ENCODE measurements around the gene WHAMM. TPM values are rescaled to one million over a fixed set of nuclear protein-coding genes. Genes with fewer than 3 reads are reported as not detected.
"Not testable (repeated sequence)": the region's sequence is repeated elsewhere in the genome, so short reads cannot be mapped to it uniquely, and the experiment has no call there.

The WHAMM gene
- total RNA-seq, 4 donors from 2014 or later = 8.8 to 12.2 (median 11.8) TPM

- no peak overlapping the region for H3K4me3 ChIP-seq (replicated peaks in 1 of 3)
- intact Hi-C loops (cut with DNase I) = no loop called here
- no peak for DNase-seq
- no peaks in the 10 kb centered on the region for H3K9me3 ChIP-seq
- H3K27ac ChIP-seq = peak overlapping the region; percentile 9 to 100 (median 99)
- no peak for TF ChIP-seq POLR2A (IDR thresholded peaks at IDR 0.05)
- no peak for TF ChIP-seq CTCF (IDR thresholded peaks at IDR 0.05)
- H3K36me3 ChIP-seq = peaks cover 0 to 1% of the 10 kb centered on the region in 2 donors
- 80 to 83% methylated on average over 9 of the region's 9 CpGs for WGBS, 2 donors
- H3K4me1 ChIP-seq = peaks cover 15 to 45% of the 10 kb centered on the region in 2 donors
- no peaks in the 10 kb centered on the region for H3K27me3 ChIP-seq
Measured at GRCh38 chr15:82808634-82809041, 790 bp upstream of the WHAMM start.

- DNase-seq = peak; percentile 46 to 58
- H3K4me1 ChIP-seq = peaks cover 11 to 33% of the 10 kb centered on the region in 2 donors
- H3K27ac ChIP-seq = peak overlapping the region; percentile 99 to 100 (median 100)
- intact Hi-C loops (cut with DNase I) = no loop called here
- peak overlapping the region; percentile 53 to 88 (median 81) for H3K4me3 ChIP-seq (replicated peaks in 1 of 3)
- H3K27me3 ChIP-seq = no peaks in the 10 kb centered on the region
- H3K36me3 ChIP-seq = peaks cover 0 to 9% of the 10 kb centered on the region in 2 donors
- TF ChIP-seq CTCF (IDR thresholded peaks at IDR 0.05) (no peak), POLR2A (IDR thresholded peaks at IDR 0.05) (no peak)
- WGBS, 2 donors = 0 to 2% methylated on average over 16 to 28 of the region's 81 CpGs
- H3K9me3 ChIP-seq = no peaks in the 10 kb centered on the region
Measured at GRCh38 chr15:82810061-82810889, 847 bp downstream of the WHAMM start.

- Histone ChIP-seq H3K27me3 (no peaks in the 10 kb centered on the region), H3K4me1 (peaks cover 4 to 26% of the 10 kb centered on the region in 2 donors), H3K27ac (peak overlapping the region; percentile 99 to 100 (median 100)), H3K36me3 (peaks cover 0 to 15% of the 10 kb centered on the region in 2 donors), H3K9me3 (no peaks in the 10 kb centered on the region), H3K4me3 (replicated peaks in 1 of 3) (peak overlapping the region in 2 of 3 donors; percentile 81 to 88)
- 3% methylated on average over 6 of the region's 6 CpGs for WGBS, 2 donors
- TF ChIP-seq POLR2A (IDR thresholded peaks at IDR 0.05) (no peak), CTCF (IDR thresholded peaks at IDR 0.05) (no peak)
- intact Hi-C loops (cut with DNase I) = no loop called here
- DNase-seq = no peak
Measured at GRCh38 chr15:82810890-82811426, 1.5 kb downstream of the WHAMM start.

DNA sequence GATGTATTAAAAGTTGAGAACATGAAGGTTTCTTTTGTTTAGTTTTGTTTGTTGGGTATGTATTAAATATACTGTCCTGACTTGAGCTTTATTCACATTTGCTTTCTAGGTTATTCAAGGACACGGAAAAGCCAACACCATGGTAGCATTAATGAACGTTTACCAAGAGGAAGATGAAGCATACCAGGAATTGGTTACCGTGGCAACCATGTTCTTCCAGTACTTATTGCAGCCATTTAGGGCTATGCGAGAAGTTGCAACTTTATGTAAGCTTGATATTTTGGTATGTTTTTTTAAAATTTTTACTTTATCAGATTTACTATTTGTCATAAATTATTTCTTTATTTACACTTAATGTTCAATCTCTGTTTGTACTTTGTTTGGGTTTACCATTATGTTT is 3.6 kb downstream of the WHAMM start:
- no peaks in the 10 kb centered on the region for H3K9me3 ChIP-seq
- H3K27me3 ChIP-seq = no peaks in the 10 kb centered on the region
- no peak overlapping the region for H3K4me3 ChIP-seq (replicated peaks in 1 of 3)
- peaks cover 4 to 16% of the 10 kb centered on the region in 2 donors for H3K4me1 ChIP-seq
- TF ChIP-seq CTCF (IDR thresholded peaks at IDR 0.05) (no peak), POLR2A (IDR thresholded peaks at IDR 0.05) (no peak)
- no peak for DNase-seq
- H3K36me3 ChIP-seq = peaks cover 2 to 27% of the 10 kb centered on the region in 2 donors
- 90% methylated on average over 4 of the region's 4 CpGs for WGBS, 2 donors
- no peak overlapping the region for H3K27ac ChIP-seq
- intact Hi-C loops (cut with DNase I) = no loop called here

GRCh38 chr15:82820128-82820527 is 10.7 kb downstream of the WHAMM start:
- TF ChIP-seq POLR2A (IDR thresholded peaks at IDR 0.05) (no peak), CTCF (IDR thresholded peaks at IDR 0.05) (no peak)
- Histone ChIP-seq H3K27me3 (no peaks in the 10 kb centered on the region), H3K36me3 (peaks cover 41 to 57% of the 10 kb centered on the region in 2 donors), H3K4me3 (replicated peaks in 1 of 3) (no peak overlapping the region), H3K4me1 (no peaks in the 10 kb centered on the region), H3K9me3 (no peaks in the 10 kb centered on the region), H3K27ac (no peak overlapping the region)
- DNase-seq = no peak
- intact Hi-C loops (cut with DNase I) = no loop called here

- WGBS, 2 donors = 85 to 89% methylated on average over 3 of the region's 3 CpGs
- H3K36me3 ChIP-seq = peaks cover 49 to 59% of the 10 kb centered on the region in 2 donors
- H3K27me3 ChIP-seq; H3K4me3 ChIP-seq (replicated peaks in 1 of 3); DNase-seq; H3K27ac ChIP-seq; H3K9me3 ChIP-seq; intact Hi-C loops (cut with DNase I); H3K4me1 ChIP-seq: not testable (repeated sequence)
Measured at GRCh38 chr15:82821396-82821795, 12.0 kb downstream of the WHAMM start.

DNA sequence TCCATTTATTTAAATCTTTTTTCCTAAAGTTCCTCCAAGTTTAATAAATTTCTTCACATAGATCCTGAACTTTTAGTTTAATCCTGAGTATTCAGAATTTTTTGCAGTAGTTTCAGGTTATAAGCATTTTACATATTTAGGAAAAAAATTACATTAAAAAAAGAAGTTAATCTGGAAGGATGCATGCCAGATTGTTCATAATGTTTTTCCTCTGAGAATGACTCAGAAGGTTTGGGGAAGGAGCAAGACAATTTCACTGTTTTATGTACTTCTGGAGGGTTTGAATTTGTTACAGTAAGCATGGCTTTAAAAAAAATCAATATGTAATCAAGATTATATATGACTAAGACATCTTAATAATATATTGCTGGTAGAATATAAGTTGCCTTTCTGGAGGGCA is 12.4 kb downstream of the WHAMM start:
- DNase-seq; H3K27ac ChIP-seq; H3K27me3 ChIP-seq; intact Hi-C loops (cut with DNase I); H3K4me1 ChIP-seq; H3K4me3 ChIP-seq (replicated peaks in 1 of 3); H3K9me3 ChIP-seq: not testable (repeated sequence)
- H3K36me3 ChIP-seq = peaks cover 54 to 58% of the 10 kb centered on the region in 2 donors
